Small intestine (tissue), 7 donors: ENCODE results near the gene IGF2BP2. TPM values are rescaled to one million over a fixed set of nuclear protein-coding genes. Genes with fewer than 3 reads are reported as not detected.
A peak's percentile ranks its signal among the peaks of the same experiment; 100 is the strongest.
"Not testable (repeated sequence)": the region's sequence is repeated elsewhere in the genome, so short reads cannot be mapped to it uniquely, and the experiment has no call there.

Source experiments
- DNase-seq, 2 donors: peaks; one replicate each; pipeline versions ENCODE4 v3.0.0 to v3.0.0-alpha.2; 2013
- FAIRE-seq: peaks from 2 replicates; lab custom pipeline; 2012; peaks lifted over from hg19 to GRCh38; lab: Jason Lieb, UNC
- H3K27ac ChIP-seq, 3 donors: one replicate each; pipeline ENCODE4 v1.5.1; 2013; ENCODE audit warnings: low read length in 2 of 3, mild to moderate bottlenecking in 2 of 3, control low read depth in 1 of 3, inconsistent platforms in 1 of 3, low read depth in 1 of 3, moderate library complexity in 1 of 3
- H3K27me3 ChIP-seq, 3 donors: one replicate each; pipeline ENCODE4 v1.6.1; 2013; ENCODE audit warnings: low read length in 3 of 3, inconsistent platforms in 1 of 3; ENCODE audit not compliant: control insufficient read depth in 3 of 3, insufficient read depth in 3 of 3
- H3K36me3 ChIP-seq, 3 donors: one replicate each; pipeline ENCODE4 v1.6.1; 2013; ENCODE audit warnings: low read length in 3 of 3, inconsistent platforms in 1 of 3, low read depth in 1 of 3, mild to moderate bottlenecking in 1 of 3, moderate library complexity in 1 of 3; ENCODE audit not compliant: control insufficient read depth in 3 of 3, insufficient read depth in 2 of 3
- H3K4me1 ChIP-seq, 3 donors: one replicate each; pipeline ENCODE4 v1.6.1; 2013; ENCODE audit warnings: low read length in 2 of 3, inconsistent platforms in 1 of 3, low read depth in 1 of 3, mild to moderate bottlenecking in 1 of 3, moderate library complexity in 1 of 3; ENCODE audit not compliant: control insufficient read depth in 3 of 3, insufficient read depth in 2 of 3
- H3K4me3 ChIP-seq, 3 donors: one replicate each; pipeline ENCODE4 v1.5.1; 2013; ENCODE audit warnings: low read length in 3 of 3, control low read depth in 1 of 3, inconsistent platforms in 1 of 3, low read depth in 1 of 3, mild to moderate bottlenecking in 1 of 3, moderate library complexity in 1 of 3
- H3K9me3 ChIP-seq, 2 donors: one replicate each; pipeline ENCODE4 v1.6.1; 2013; ENCODE audit warnings: low read depth in 1 of 2, low read length in 1 of 2; ENCODE audit not compliant: control insufficient read depth in 2 of 2, insufficient read depth in 1 of 2
- WGBS, 3 donors: extraction: QIAGEN DNeasy Blood & Tissue Kit; methylation state at CpG; one replicate each; pipeline ENCODE4 v1.1.7; 2013; 5-methylcytosine and 5-hydroxymethylcytosine counted together
- polyA plus RNA-seq, 4 donors: library from polyadenylated mRNA; stranded (reverse) in 3 of 4; unstranded in 1 of 4; fragments of 200-250 nt in 3 of 4; fragments of 120-200 nt in 1 of 4; gene quantifications; one replicate each; pipeline versions ENCODE4 v1.2.1 to v1.2.3, GENCODE V29; 2013
- donor health status: healthy with polysubstance abuse.
- donor health status: control.
- donor health status: control.
- donor health status: Bipolar disorder and iron deficiency.
- donor health status: healthy.

Gene IGF2BP2
- polyA plus RNA-seq, 4 donors = 12.1 to 93.8 (median 22.9) TPM

DNA sequence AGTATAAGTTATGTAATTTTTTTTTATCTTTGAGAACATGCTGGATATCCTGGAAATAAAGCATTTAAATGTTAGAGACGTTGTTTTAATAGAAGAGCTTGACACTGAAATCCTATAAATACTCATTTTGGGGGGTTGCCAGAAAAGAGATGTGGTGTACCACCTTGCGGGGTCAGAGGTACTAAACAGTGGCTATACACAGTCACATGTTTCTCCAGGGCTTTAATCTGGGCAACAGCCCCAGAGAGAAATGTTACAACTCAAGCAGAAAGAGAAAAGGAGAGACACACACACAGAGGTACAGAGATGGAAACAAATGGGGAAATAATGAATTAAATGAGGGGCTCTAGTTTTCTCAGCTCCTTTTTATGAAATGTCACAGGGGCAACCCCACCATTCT is 124.9 kb downstream of the IGF2BP2 start:
- peaks cover 4 to 24% (median 5%) of the 10 kb centered on the region in 3 donors for H3K4me1 ChIP-seq
- no peak for DNase-seq
- no peaks in the 10 kb centered on the region for H3K27me3 ChIP-seq
- H3K4me3 ChIP-seq = no peak overlapping the region
- no peak overlapping the region for H3K27ac ChIP-seq
- H3K36me3 ChIP-seq = peaks cover 0 to 7% (median 0%) of the 10 kb centered on the region in 3 donors
- H3K9me3 ChIP-seq = no peaks in the 10 kb centered on the region
- WGBS, 3 donors = 67 to 75% (median 70%) methylated on average over 2 of the region's 2 CpGs
- FAIRE-seq = no peak

DNA sequence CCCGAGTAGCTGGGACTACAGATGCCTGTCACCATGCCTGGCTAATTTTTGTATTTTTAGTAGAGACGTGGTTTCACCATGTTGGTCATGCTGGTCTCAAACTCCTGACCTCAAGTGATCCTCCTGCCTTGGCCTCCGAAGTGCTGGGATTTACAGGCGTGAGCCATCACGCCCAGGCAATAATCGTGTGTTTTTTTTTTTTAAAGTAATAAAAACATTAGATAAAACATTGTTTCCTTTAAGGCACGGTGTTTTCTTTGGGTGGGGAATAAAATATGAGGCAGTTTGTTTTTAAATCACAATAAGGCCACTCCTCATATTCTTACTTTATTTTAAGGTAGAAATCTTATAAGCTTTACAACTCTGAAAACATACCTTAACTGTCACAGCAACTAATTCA is 127.6 kb downstream of the IGF2BP2 start:
- H3K27ac ChIP-seq, DNase-seq, FAIRE-seq, H3K9me3 ChIP-seq, H3K27me3 ChIP-seq, H3K4me3 ChIP-seq: not testable (repeated sequence)
- Histone ChIP-seq H3K4me1 (peaks cover 0 to 15% (median 5%) of the 10 kb centered on the region in 3 donors), H3K36me3 (peaks cover 0 to 12% (median 0%) of the 10 kb centered on the region in 3 donors)
- WGBS, 3 donors = 46 to 70% (median 59%) methylated on average over 7 of the region's 7 CpGs

DNA sequence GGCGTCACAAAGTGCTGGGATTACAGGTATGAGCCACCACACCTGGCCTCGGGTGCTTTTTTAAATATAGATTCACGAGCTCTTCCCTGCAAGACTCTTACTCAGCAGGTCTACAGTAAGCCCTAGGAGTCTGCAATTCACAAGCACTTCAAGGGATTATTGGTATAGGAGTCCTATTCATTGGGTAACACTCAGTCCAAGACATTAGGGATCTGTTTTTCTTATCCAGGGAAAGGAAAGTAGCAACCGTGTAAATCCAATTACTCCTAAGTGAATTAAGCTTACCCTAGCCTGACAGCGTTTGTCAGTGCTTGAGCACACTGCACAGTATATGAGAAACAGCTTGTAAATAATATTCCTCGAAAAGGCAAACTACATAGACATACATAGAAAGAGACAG is 128.8 kb downstream of the IGF2BP2 start:
- DNase-seq (no peak), FAIRE-seq (no peak)
- Histone ChIP-seq H3K36me3 (peaks cover 0 to 20% (median 0%) of the 10 kb centered on the region in 3 donors), H3K27ac (peak overlapping the region in 1 of 3 donors; percentile 14), H3K27me3 (no peaks in the 10 kb centered on the region), H3K4me3 (no peak overlapping the region), H3K4me1 (peaks cover 0 to 8% (median 4%) of the 10 kb centered on the region in 3 donors), H3K9me3 (no peaks in the 10 kb centered on the region)
- WGBS, 3 donors = 58 to 73% (median 63%) methylated on average over 6 of the region's 6 CpGs

DNA sequence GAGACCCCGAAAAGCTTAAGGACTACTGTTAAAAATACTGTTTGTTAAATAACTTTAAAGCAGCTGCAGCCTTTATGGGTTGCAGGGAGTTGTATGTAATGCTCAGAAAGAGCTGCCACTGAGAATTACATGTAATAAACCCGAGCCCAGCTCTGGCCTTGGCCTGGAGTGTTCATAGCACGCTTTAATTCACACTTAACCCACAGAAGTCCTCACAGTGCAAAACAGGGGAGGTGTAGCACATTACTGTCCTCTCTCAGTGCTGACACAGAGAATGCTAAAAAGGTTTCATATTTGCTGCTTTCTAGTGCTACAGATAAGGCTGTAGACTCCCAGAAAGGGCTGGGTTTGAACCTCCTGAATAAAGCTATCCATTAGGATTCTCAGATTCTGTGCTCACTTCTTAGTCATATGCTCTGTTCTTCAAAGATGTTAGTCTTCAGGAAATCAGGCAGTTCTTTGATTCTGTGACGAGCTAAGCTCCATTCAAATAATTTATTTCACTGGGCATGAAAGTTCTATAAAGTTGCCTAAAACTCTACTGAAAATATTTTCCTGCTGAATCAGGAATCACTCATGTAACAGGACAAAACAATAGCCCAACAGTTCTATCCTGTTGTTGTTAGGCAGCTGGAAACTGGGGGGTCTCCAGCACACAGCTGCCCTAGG is 130.7 kb downstream of the IGF2BP2 start:
- DNase-seq (no peak), FAIRE-seq (no peak)
- Histone ChIP-seq H3K9me3 (no peaks in the 10 kb centered on the region), H3K36me3 (peaks cover 0 to 25% (median 0%) of the 10 kb centered on the region in 3 donors), H3K4me1 (peaks cover 0 to 8% (median 4%) of the 10 kb centered on the region in 3 donors), H3K4me3 (no peak overlapping the region), H3K27me3 (no peaks in the 10 kb centered on the region), H3K27ac (no peak overlapping the region)
- 49 to 68% (median 52%) methylated on average over 4 of the region's 4 CpGs for WGBS, 3 donors

DNA sequence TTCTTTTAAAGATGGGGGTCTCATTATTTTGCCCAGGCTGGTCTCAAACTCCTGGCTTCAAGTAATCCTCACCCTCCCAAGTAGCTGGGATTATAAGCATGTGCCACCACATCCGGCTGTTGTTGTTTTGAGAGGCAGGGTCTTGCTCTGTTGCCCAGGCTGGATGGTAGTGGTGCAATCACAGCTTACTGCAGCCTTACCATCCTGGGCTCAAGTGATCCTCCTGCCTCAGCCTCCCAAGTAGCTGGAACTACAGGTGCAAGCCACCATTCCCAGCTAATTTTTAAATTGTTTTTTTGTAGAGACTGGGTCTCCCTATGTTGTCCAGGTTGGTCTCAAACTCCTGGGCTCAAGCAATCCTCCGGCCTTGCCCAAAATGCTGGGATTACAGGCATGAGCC is 133.2 kb downstream of the IGF2BP2 start:
- Histone ChIP-seq H3K9me3 (no peaks in the 10 kb centered on the region), H3K4me1 (peaks cover 0 to 8% (median 4%) of the 10 kb centered on the region in 3 donors), H3K27me3 (no peaks in the 10 kb centered on the region), H3K4me3 (no peak overlapping the region), H3K27ac (no peak overlapping the region), H3K36me3 (peaks cover 0 to 27% (median 5%) of the 10 kb centered on the region in 3 donors)
- DNase-seq = no peak
- 95 to 100% (median 97%) methylated on average over 2 of the region's 2 CpGs for WGBS, 3 donors
- no peak for FAIRE-seq

DNA sequence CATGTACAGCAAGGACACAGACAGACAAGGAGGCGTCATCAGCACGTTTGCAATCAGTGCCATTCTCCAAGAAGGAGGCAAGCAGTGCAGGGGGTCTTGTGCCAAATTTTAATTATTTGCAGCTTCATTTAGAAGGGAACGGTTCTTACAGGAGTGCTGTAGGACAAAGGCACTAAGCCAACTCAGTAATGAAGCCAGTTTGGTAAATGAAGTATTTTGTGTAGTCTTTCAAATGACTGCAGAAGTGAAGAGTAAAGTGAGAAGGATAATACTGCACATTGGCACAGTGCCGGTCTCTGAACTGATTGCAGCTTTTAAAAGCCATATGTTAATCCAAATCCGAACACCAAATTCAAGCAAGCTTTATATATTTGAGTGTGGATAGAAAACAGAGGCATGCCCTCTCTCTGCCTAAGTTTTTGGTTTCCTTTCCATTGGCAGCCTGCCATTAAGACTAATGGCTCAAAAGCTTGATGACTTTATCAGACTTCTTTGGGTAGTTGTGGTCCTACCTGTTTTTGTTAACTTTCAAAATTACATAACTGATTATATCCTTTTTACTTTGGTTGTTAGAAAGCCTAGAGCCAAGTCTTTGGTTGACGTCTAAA is 137.5 kb downstream of the IGF2BP2 start:
- WGBS, 3 donors = 82 to 89% (median 85%) methylated on average over 6 of the region's 6 CpGs
- no peaks in the 10 kb centered on the region for H3K27me3 ChIP-seq
- H3K9me3 ChIP-seq = no peaks in the 10 kb centered on the region
- FAIRE-seq (no peak), DNase-seq (no peak)
- peaks cover 2 to 49% (median 5%) of the 10 kb centered on the region in 3 donors for H3K36me3 ChIP-seq
- no peak overlapping the region for H3K4me3 ChIP-seq
- H3K4me1 ChIP-seq = peaks cover 0 to 3% (median 0%) of the 10 kb centered on the region in 3 donors
- no peak overlapping the region for H3K27ac ChIP-seq

DNA sequence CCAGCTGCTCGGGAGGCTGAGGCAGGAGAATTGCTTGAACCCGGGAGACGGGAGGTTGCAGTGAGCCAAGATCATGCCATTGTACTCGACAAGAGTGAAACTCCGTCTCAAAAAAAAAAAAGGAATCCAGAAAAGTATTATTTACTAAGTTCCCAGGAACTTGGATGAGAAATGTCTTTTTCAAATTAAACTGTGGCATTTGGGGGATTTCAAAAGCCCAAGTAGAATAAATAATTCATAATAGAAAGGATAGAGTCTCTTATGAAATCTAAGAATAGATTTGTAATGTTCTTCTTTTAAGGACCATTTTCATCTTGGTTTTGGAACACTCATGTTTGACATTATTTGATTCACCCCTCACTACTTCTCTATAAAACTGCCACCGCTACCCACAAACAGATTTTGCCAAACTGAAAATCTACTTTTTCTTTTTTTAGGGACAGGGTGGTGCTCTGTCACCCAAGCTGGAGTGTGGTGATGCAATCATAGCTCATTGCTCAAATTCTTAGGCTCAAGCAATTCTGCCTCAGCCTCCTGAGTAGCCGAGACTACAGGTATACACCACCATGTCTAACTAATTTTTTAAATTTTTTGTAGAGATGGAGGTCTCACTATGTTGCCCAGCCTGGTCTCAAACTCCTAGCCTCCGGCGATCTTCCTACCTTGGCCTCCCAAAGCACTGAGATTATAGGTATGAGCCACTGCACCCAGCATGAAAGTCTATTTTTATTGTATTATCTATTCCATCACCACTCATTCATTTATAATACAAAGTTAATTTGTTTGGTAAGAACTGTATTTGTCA is 139.4 kb downstream of the IGF2BP2 start:
- DNase-seq (no peak), FAIRE-seq (no peak)
- WGBS, 3 donors = 90 to 93% (median 93%) methylated on average over 9 of the region's 9 CpGs

DNA sequence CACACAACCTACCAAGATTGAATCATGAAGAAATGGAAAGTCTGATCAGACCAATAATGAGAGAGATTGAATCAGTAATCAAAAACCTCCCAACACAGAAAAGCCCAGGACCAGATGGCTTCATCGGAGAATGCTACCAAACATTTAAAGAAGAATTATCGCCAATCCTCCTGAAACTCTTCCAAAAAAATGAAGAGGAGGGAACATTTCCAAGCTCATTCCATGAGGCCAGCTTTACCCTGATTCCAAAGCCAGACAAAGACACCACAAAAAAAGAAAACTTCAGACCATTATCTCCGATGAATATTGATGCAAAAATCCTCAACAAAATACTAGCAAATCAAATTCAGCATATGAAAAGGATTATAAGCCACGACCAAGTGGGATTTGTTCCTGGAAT is 144.6 kb downstream of the IGF2BP2 start:
- Histone ChIP-seq H3K36me3 (peaks cover 0 to 25% (median 0%) of the 10 kb centered on the region in 3 donors), H3K4me3 (no peak overlapping the region), H3K4me1 (no peaks in the 10 kb centered on the region), H3K27me3 (no peaks in the 10 kb centered on the region), H3K27ac (no peak overlapping the region), H3K9me3 (no peaks in the 10 kb centered on the region)
- DNase-seq = no peak
- FAIRE-seq = no peak
- WGBS, 3 donors = 69 to 94% (median 82%) methylated on average over 4 of the region's 4 CpGs

More for the DNA sequence above, 139.4 kb downstream of the IGF2BP2 start:
- H3K4me1 ChIP-seq = peaks cover 0 to under 1% (median 0%) of the 10 kb centered on the region in 3 donors
- no peak overlapping the region for H3K4me3 ChIP-seq
- H3K9me3 ChIP-seq = no peaks in the 10 kb centered on the region
- H3K27me3 ChIP-seq = no peaks in the 10 kb centered on the region
- peaks cover 2 to 40% (median 5%) of the 10 kb centered on the region in 3 donors for H3K36me3 ChIP-seq
- no peak overlapping the region for H3K27ac ChIP-seq
